Smooth muscle cell (in vitro differentiated cells): ENCODE data around the gene IGF2R. TPM values are rescaled to one million over a fixed set of nuclear protein-coding genes. Genes with fewer than 3 reads are reported as not detected.

Source experiments
- DNase-seq: peaks from one replicate; lab custom pipeline; 2025; ENCODE audit not compliant: unreplicated experiment; lab: John Stamatoyannopoulos, UW
- H2AFZ ChIP-seq: fragments of 200-600 bp; sonication (generic); 2 replicates; pipeline ENCODE4 v1.6.0; 2016; ENCODE audit warnings: antibody characterized with exemption, low read depth, mild to moderate bottlenecking
- H3F3A ChIP-seq: fragments of 200-600 bp; sonication (generic); 2 replicates; pipeline ENCODE4 v1.6.0; 2017; ENCODE audit warnings: antibody characterized with exemption, low read depth
- H3K27ac ChIP-seq: fragments of 200-600 bp; sonication (generic); 2 replicates; pipeline ENCODE4 v1.5.1; 2016; ENCODE audit warnings: low read depth, mild to moderate bottlenecking
- H3K27me3 ChIP-seq: fragments of 200-600 bp; sonication (generic); 2 replicates; pipeline ENCODE4 v1.6.1; 2016; ENCODE audit warnings: low read depth, mild to moderate bottlenecking
- H3K36me3 ChIP-seq: fragments of 200-600 bp; sonication (generic); 2 replicates; pipeline ENCODE4 v1.5.1; 2016; ENCODE audit warnings: low read depth
- H3K4me1 ChIP-seq: fragments of 200-600 bp; sonication (generic); 2 replicates; pipeline ENCODE4 v1.5.1; 2016; ENCODE audit warnings: low read depth
- H3K4me2 ChIP-seq: fragments of 200-600 bp; sonication (generic); 2 replicates; pipeline ENCODE4 v1.6.0; 2016; ENCODE audit warnings: mild to moderate bottlenecking
- H3K4me3 ChIP-seq: fragments of 200-600 bp; sonication (generic); 2 replicates; pipeline ENCODE4 v1.5.1; 2016; ENCODE audit warnings: mild to moderate bottlenecking
- H3K79me2 ChIP-seq: fragments of 200-600 bp; sonication (generic); 2 replicates; pipeline ENCODE4 v1.6.0; 2016; ENCODE audit warnings: low read depth, mild to moderate bottlenecking
- H3K9ac ChIP-seq: fragments of 200-600 bp; sonication (generic); 2 replicates; pipeline ENCODE4 v1.6.0; 2016; ENCODE audit warnings: low read depth
- H3K9me3 ChIP-seq: fragments of 200-600 bp; sonication (generic); replicated peaks from 2 replicates; pipeline ENCODE4 v1.5.1; 2016; ENCODE audit warnings: low read depth
- H4K20me1 ChIP-seq: fragments of 200-600 bp; sonication (generic); 2 replicates; pipeline ENCODE4 v1.6.0; 2016; ENCODE audit warnings: low read depth
- CTCF ChIP-seq: fragments of 200-600 bp; sonication (generic); IDR thresholded peaks from 2 replicates; pipeline ENCODE4 v1.5.1; 2017; ENCODE audit warnings: borderline replicate concordance, mild to moderate bottlenecking, antibody characterized with exemption; ENCODE audit not compliant: insufficient read depth, poor library complexity, severe bottlenecking
- WGBS: methylation state at CpG from one replicate; pipeline ENCODE4 v1.1.7; 2016; ENCODE audit warnings: low lambda C conversion rate; 5-methylcytosine and 5-hydroxymethylcytosine counted together
- polyA plus RNA-seq: library from polyadenylated mRNA; unstranded; fragments of >200 nt; fragmentation: Nextera tagmentation; extraction: Ambion mirVana; gene quantifications from 2 replicates; pipeline ENCODE4 v1.2.1, GENCODE V29; 2016
- total RNA-seq: library from RNA; depleted of rRNA; stranded (reverse); fragments of >200 nt; gene quantifications from 2 replicates; pipeline ENCODE4 v1.2.3, GENCODE V29; 2014

Gene IGF2R
- total and polyA plus RNA-seq, 2 experiments from 2014 or later, result 44.7 to 77.4 TPM

GRCh38 chr6:160036790-160037206, 67.9 kb downstream of the IGF2R start:
- Histone ChIP-seq H4K20me1 (no peaks in the 10 kb centered on the region), H2AFZ (no peak overlapping the region), H3K4me3 (no peak overlapping the region), H3K4me1 (no peaks in the 10 kb centered on the region), H3K9me3 (no peaks in the 10 kb centered on the region), H3K79me2 (no peaks in the 10 kb centered on the region), H3K4me2 (no peak overlapping the region), H3K27ac (no peak overlapping the region), H3K36me3 (no peaks in the 10 kb centered on the region), H3F3A (peaks cover 4% of the 10 kb centered on the region), H3K9ac (no peak overlapping the region), H3K27me3 (no peaks in the 10 kb centered on the region)
- no peak for TF ChIP-seq CTCF
- DNase-seq, result no peak
- WGBS, result 96% methylated on average over 4 of the region's 4 CpGs

- Histone ChIP-seq H3K9me3 (no peaks in the 10 kb centered on the region), H3K4me1 (no peaks in the 10 kb centered on the region), H3K36me3 (no peaks in the 10 kb centered on the region), H3K9ac (no peak overlapping the region), H2AFZ (no peak overlapping the region), H3K27me3 (no peaks in the 10 kb centered on the region), H4K20me1 (no peaks in the 10 kb centered on the region), H3K4me3 (no peak overlapping the region), H3K4me2 (no peak overlapping the region), H3K27ac (peak overlapping the region; percentile 51), H3K79me2 (no peaks in the 10 kb centered on the region), H3F3A (peaks cover 4% of the 10 kb centered on the region)
- 64% methylated on average over 8 of the region's 8 CpGs for WGBS
- no peak for DNase-seq
- no peak for TF ChIP-seq CTCF
These were observed 69.6 kb downstream of the IGF2R start for GRCh38 chr6:160038479-160038878.

GRCh38 chr6:160039441-160039840, 70.6 kb downstream of the IGF2R start:
- Histone ChIP-seq H3F3A (peaks cover 4% of the 10 kb centered on the region), H3K79me2 (no peaks in the 10 kb centered on the region), H3K4me3 (no peak overlapping the region), H3K4me1 (no peaks in the 10 kb centered on the region), H4K20me1 (no peaks in the 10 kb centered on the region), H3K36me3 (peaks cover 1% of the 10 kb centered on the region), H3K27me3 (no peaks in the 10 kb centered on the region), H3K9me3 (no peaks in the 10 kb centered on the region), H2AFZ (no peak overlapping the region), H3K4me2 (no peak overlapping the region), H3K9ac (no peak overlapping the region), H3K27ac (no peak overlapping the region)
- no peak for DNase-seq
- WGBS, result 90% methylated on average over 5 of the region's 5 CpGs
- TF ChIP-seq CTCF, result no peak

- H3K79me2 ChIP-seq, result no peaks in the 10 kb centered on the region
- peaks cover 4% of the 10 kb centered on the region for H3F3A ChIP-seq
- H3K4me2 ChIP-seq, result no peak overlapping the region
- H4K20me1 ChIP-seq, result no peaks in the 10 kb centered on the region
- peaks cover 5% of the 10 kb centered on the region for H3K36me3 ChIP-seq
- H3K9ac ChIP-seq, result no peak overlapping the region
- DNase-seq, result no peak
- H3K9me3 ChIP-seq, result no peaks in the 10 kb centered on the region
- H3K27ac ChIP-seq, result no peak overlapping the region
- no peak for TF ChIP-seq CTCF
- 89% methylated on average over 4 of the region's 4 CpGs for WGBS
- H3K4me1 ChIP-seq, result no peaks in the 10 kb centered on the region
- H2AFZ ChIP-seq, result no peak overlapping the region
- H3K27me3 ChIP-seq, result no peaks in the 10 kb centered on the region
- H3K4me3 ChIP-seq, result no peak overlapping the region
These were observed 71.2 kb downstream of the IGF2R start for GRCh38 chr6:160040055-160040454.
